IMR-90 (cell line): Measurements from ENCODE around the gene WDR70. TPM values are rescaled to one million over a fixed set of nuclear protein-coding genes. Genes with fewer than 3 reads are reported as not detected.
A peak's percentile ranks its signal among the peaks of the same experiment; 100 is the strongest.

Experiments used
- ATAC-seq: fragments of 200-7000 bp; cut with Tn5 transposase; 2 replicates; pipeline ENCODE4 v1.9.1; 2020; ENCODE audit warnings: low read depth, mild to moderate bottlenecking, moderate library complexity
- BruUV-seq: library from RNA; stranded (reverse); fragments of 400-500 nt; replicated peaks from 2 replicates; lab custom pipeline; 2021; lab: Mats Ljungman, UMichigan
- CTCF ChIA-PET: fragments of 300-600 bp; formaldehyde crosslinking; extraction: SDS; loops from one replicate; lab custom pipeline; 2021; ENCODE audit warnings: antibody characterized with exemption; lab: Yijun Ruan, JAX
- POLR2A ChIA-PET: fragments of 300-600 bp; sonication (Branson Sonifier 250); formaldehyde crosslinking; loops from one replicate; lab custom pipeline; 2022; ENCODE audit warnings: antibody characterized with exemption; ENCODE audit not compliant: unreplicated experiment; lab: Charles Lee
- DNase-seq: peaks from one replicate; pipeline ENCODE4 v3.0.0; 2013
- H2AFZ ChIP-seq: replicated peaks from 2 replicates; pipeline ENCODE3; 2013; ENCODE audit warnings: low read length, mild to moderate bottlenecking; ENCODE audit not compliant: poor library complexity
- H2AK5ac ChIP-seq: 2 replicates; pipeline ENCODE4 v1.6.1; 2013; ENCODE audit warnings: low read depth, low read length, inconsistent platforms
- H2AK9ac ChIP-seq: replicated peaks from 2 replicates; pipeline ENCODE3; 2013; ENCODE audit warnings: mild to moderate bottlenecking, low read depth, low read length, moderate library complexity; ENCODE audit not compliant: poor library complexity
- H2BK120ac ChIP-seq: 2 replicates; pipeline ENCODE4 v1.6.1; 2013; ENCODE audit warnings: low read depth, low read length, inconsistent platforms
- H2BK15ac ChIP-seq: 3 replicates; pipeline ENCODE4 v1.6.1; 2013; ENCODE audit warnings: low read depth, low read length, inconsistent platforms
- H2BK20ac ChIP-seq: 2 replicates; pipeline ENCODE4 v1.6.1; 2013; ENCODE audit warnings: low read depth, mild to moderate bottlenecking, inconsistent platforms, low read length, moderate library complexity
- H2BK5ac ChIP-seq: 2 replicates; pipeline ENCODE4 v1.6.1; 2013; ENCODE audit warnings: mild to moderate bottlenecking, low read depth, low read length, inconsistent platforms; ENCODE audit not compliant: poor library complexity, severe bottlenecking
- H3K14ac ChIP-seq: replicated peaks from 2 replicates; pipeline ENCODE4 v1.6.1; 2013; ENCODE audit warnings: low read depth, low read length, inconsistent platforms
- H3K18ac ChIP-seq: 2 replicates; pipeline ENCODE4 v1.6.1; 2013; ENCODE audit warnings: low read depth, low read length, control low read depth
- H3K23ac ChIP-seq: 2 replicates; pipeline ENCODE4 v1.6.1; 2013; ENCODE audit warnings: low read depth, low read length, inconsistent platforms
- H3K27ac ChIP-seq: 2 replicates; pipeline ENCODE4 v1.5.1; 2013; ENCODE audit warnings: mild to moderate bottlenecking, control low read depth, low read length; ENCODE audit not compliant: insufficient read depth
- H3K27me3 ChIP-seq: 2 replicates; pipeline ENCODE4 v1.6.1; 2013; ENCODE audit warnings: low read length; ENCODE audit not compliant: control insufficient read depth, insufficient read depth
- H3K36me3 ChIP-seq: 2 replicates; pipeline ENCODE4 v1.6.1; 2013; ENCODE audit warnings: low read length, mixed read lengths; ENCODE audit not compliant: control insufficient read depth, insufficient read depth
- H3K4ac ChIP-seq: 2 replicates; pipeline ENCODE4 v1.6.1; 2013; ENCODE audit warnings: low read depth, low read length, inconsistent platforms
- H3K4me1 ChIP-seq: 2 replicates; pipeline ENCODE4 v1.6.1; 2013; ENCODE audit warnings: low read length, mixed read lengths; ENCODE audit not compliant: control insufficient read depth, insufficient read depth
- H3K4me2 ChIP-seq: 2 replicates; pipeline ENCODE4 v1.6.1; 2013; ENCODE audit warnings: low read depth, mild to moderate bottlenecking, control low read depth, low read length, moderate library complexity
- H3K4me3 ChIP-seq: 2 replicates; pipeline ENCODE4 v1.5.1; 2013; ENCODE audit warnings: low read depth, mild to moderate bottlenecking, control low read depth, low read length, moderate library complexity; ENCODE audit not compliant: insufficient read depth
- H3K56ac ChIP-seq: 2 replicates; pipeline ENCODE4 v1.6.1; 2013; ENCODE audit warnings: low read length, inconsistent platforms; ENCODE audit not compliant: insufficient read depth; ENCODE audit errors: extremely low read depth
- H3K79me1 ChIP-seq, 2 experiments: 2 replicates each; pipeline ENCODE4 v1.6.1; 2013; ENCODE audit warnings: low read length in 2 of 2, inconsistent platforms in 1 of 2, low read depth in 1 of 2
- H3K9ac ChIP-seq: 2 replicates; pipeline ENCODE4 v1.6.1; 2013; ENCODE audit warnings: low read depth, low read length, control low read depth
- H3K9me1 ChIP-seq: 2 replicates; pipeline ENCODE4 v1.6.1; 2013; ENCODE audit warnings: low read length, inconsistent platforms; ENCODE audit not compliant: insufficient read depth
- H3K9me3 ChIP-seq: 2 replicates; pipeline ENCODE4 v1.6.1; 2013; ENCODE audit warnings: low read length; ENCODE audit not compliant: control insufficient read depth, insufficient read depth
- H4K20me1 ChIP-seq: 2 replicates; pipeline ENCODE4 v1.6.1; 2013; ENCODE audit warnings: low read length, inconsistent platforms; ENCODE audit not compliant: insufficient read depth
- H4K5ac ChIP-seq: 2 replicates; pipeline ENCODE4 v1.6.1; 2013; ENCODE audit warnings: mild to moderate bottlenecking, low read depth, low read length, control low read depth
- H4K8ac ChIP-seq, 2 experiments: 2 replicates each; pipeline ENCODE4 v1.6.1; 2013; ENCODE audit warnings: low read depth in 2 of 2, low read length in 2 of 2, control low read depth in 1 of 2, inconsistent platforms in 1 of 2
- H4K91ac ChIP-seq: 2 replicates; pipeline ENCODE4 v1.6.1; 2013; ENCODE audit warnings: low read depth, low read length, inconsistent platforms; ENCODE audit not compliant: insufficient read depth
- MAFK ChIP-seq: IDR thresholded peaks from 2 replicates; pipeline ENCODE4 v1.6.1; 2012; ENCODE audit warnings: low read depth, low read length, improper control_type of control experiment
- MAZ ChIP-seq: IDR thresholded peaks from 2 replicates; pipeline ENCODE4 v1.6.1; 2012; ENCODE audit warnings: low read depth, mild to moderate bottlenecking, low read length, improper control_type of control experiment, moderate library complexity, borderline replicate concordance
- WGBS, 2 experiments: methylation state at CpG; one replicate each; pipeline versions ENCODE4 v1.1.5 to v1.1.7; 2013; ENCODE audit warnings: missing lambda C conversion rate in 2 of 2; ENCODE audit not compliant: insufficient read length in 1 of 2; ENCODE audit errors: extremely low coverage in 2 of 2; 5-methylcytosine and 5-hydroxymethylcytosine counted together
- dilution Hi-C: fragments of 300-500 bp; cut with HindIII; formaldehyde crosslinking; loops from one replicate; pipeline ENCODE4 v1.14.3; 2018; ENCODE audit warnings: low sequenced_read_pairs; ENCODE audit not compliant: unreplicated experiment
- in situ Hi-C: fragments of 300-500 bp; cut with MboI; formaldehyde crosslinking; loops from 3 replicates; pipeline ENCODE4 v1.14.3; 2019; ENCODE audit warnings: low sequenced_read_pairs, inconsistent platforms, mixed read lengths
- intact Hi-C: fragments of 100-400 bp; cut with micrococcal nuclease; formaldehyde crosslinking; loops from 2 replicates; pipeline ENCODE4 v1.10.0; 2022
- polyA plus RNA-seq, 3 experiments: library from polyadenylated mRNA; depleted of rRNA; stranded (reverse); fragments of >200 nt; gene quantifications; 2 replicates each; pipeline ENCODE4 v1.2.3, GENCODE V29; 2012; ENCODE audit warnings: low replicate concordance in 1 of 3
- total RNA-seq: library from RNA; depleted of rRNA; stranded (reverse); fragments of >200 nt; gene quantifications from 2 replicates; pipeline ENCODE4 v1.2.3, GENCODE V29; 2012

WDR70 gene
- total and polyA plus RNA-seq, 2 of the 4 experiments (the other 2 are of a cell fraction): 16.7 to 29.9 TPM

GRCh38 chr5:37565062-37565670 is 186.0 kb downstream of the WDR70 start:
- H3K9ac ChIP-seq: no peak overlapping the region
- no CpG with 5 or more reads among the region's 2 CpGs for WGBS, 2 experiments
- H3K4ac ChIP-seq: no peak overlapping the region
- ChIA-PET CTCF (interaction anchor here (0.9 kb wide), 1 partner anchor 152 kb away, joined by 6 read pairs; no protein-coding TSS in a partner anchor), POLR2A (interaction anchor here (0.5 kb wide), 1 partner anchor 55 kb away, joined by 8 read pairs; no protein-coding TSS in a partner anchor)
- H3K27me3 ChIP-seq: no peaks in the 10 kb centered on the region
- H2BK5ac ChIP-seq: no peak overlapping the region
- H3K27ac ChIP-seq: no peak overlapping the region
- no peak overlapping the region for H3K18ac ChIP-seq
- intact Hi-C loops: no loop called here
- H3K4me2 ChIP-seq: no peak overlapping the region
- no peaks in the 10 kb centered on the region for H3K9me1 ChIP-seq
- no peaks in the 10 kb centered on the region for H3K36me3 ChIP-seq
- H4K91ac ChIP-seq: no peak overlapping the region
- H2AK9ac ChIP-seq: no peak overlapping the region
- in situ Hi-C loops: no loop called here
- no TSS peak for BruUV-seq
- no peak overlapping the region for H2BK15ac ChIP-seq
- no peak overlapping the region for H3K4me3 ChIP-seq
- H3K9me3 ChIP-seq: no peaks in the 10 kb centered on the region
- TF ChIP-seq MAFK: peak; percentile 91
- TF ChIP-seq MAZ: no peak
- H2BK120ac ChIP-seq: no peak overlapping the region
- no peak overlapping the region for H2AFZ ChIP-seq
- no peak overlapping the region for H3K14ac ChIP-seq
- ATAC-seq: peak; percentile 64
- dilution Hi-C loops: no loop called here
- H4K8ac ChIP-seq: no peak overlapping the region
- H4K20me1 ChIP-seq: no peaks in the 10 kb centered on the region
- no peak overlapping the region for H2AK5ac ChIP-seq
- no peak overlapping the region for H4K5ac ChIP-seq
- H3K4me1 ChIP-seq: no peaks in the 10 kb centered on the region
- peak; percentile 35 for DNase-seq
- no peak overlapping the region for H3K56ac ChIP-seq
- no peaks in the 10 kb centered on the region; a peak in 1 of 4 replicates for H3K79me1 ChIP-seq
- no peak overlapping the region for H2BK20ac ChIP-seq
- no peak overlapping the region for H3K23ac ChIP-seq
